GM13977 (cell line): ENCODE results near the gene PIP4K2B.

Experiments used
- DNase-seq: peaks from one replicate; pipeline ENCODE4 v3.0.0; 2012; ENCODE audit warnings: low spot score
- in situ Hi-C: fragments of 300-500 bp; cut with MboI; formaldehyde crosslinking; loops from one replicate; pipeline ENCODE4 v1.12.0; 2022; ENCODE audit warnings: low sequenced_read_pairs, low pct_unique_long_range_greater_than_20kb, mixed read lengths, inconsistent platforms; ENCODE audit not compliant: unreplicated experiment
- TF ChIP-seq, protein P1 (sequence below): IDR thresholded peaks from 2 replicates; pipeline ENCODE4 v1.5.1; 2012; ENCODE audit warnings: mild to moderate bottlenecking, control low read depth; ENCODE audit not compliant: insufficient read depth; ENCODE audit errors: extremely low read depth, missing control alignments

PIP4K2B gene

GRCh38 chr17:38809828-38810227 is 10.5 kb upstream of the PIP4K2B start:
- TF ChIP-seq, protein P1, sequence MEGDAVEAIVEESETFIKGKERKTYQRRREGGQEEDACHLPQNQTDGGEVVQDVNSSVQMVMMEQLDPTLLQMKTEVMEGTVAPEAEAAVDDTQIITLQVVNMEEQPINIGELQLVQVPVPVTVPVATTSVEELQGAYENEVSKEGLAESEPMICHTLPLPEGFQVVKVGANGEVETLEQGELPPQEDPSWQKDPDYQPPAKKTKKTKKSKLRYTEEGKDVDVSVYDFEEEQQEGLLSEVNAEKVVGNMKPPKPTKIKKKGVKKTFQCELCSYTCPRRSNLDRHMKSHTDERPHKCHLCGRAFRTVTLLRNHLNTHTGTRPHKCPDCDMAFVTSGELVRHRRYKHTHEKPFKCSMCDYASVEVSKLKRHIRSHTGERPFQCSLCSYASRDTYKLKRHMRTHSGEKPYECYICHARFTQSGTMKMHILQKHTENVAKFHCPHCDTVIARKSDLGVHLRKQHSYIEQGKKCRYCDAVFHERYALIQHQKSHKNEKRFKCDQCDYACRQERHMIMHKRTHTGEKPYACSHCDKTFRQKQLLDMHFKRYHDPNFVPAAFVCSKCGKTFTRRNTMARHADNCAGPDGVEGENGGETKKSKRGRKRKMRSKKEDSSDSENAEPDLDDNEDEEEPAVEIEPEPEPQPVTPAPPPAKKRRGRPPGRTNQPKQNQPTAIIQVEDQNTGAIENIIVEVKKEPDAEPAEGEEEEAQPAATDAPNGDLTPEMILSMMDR, result no peak
- in situ Hi-C loops, result no loop called here
- no peak for DNase-seq

- TF ChIP-seq, protein P1, result no peak
- in situ Hi-C loops, result no loop called here
- no peak for DNase-seq
Measured at GRCh38 chr17:38800237-38800760, 943 bp upstream of the PIP4K2B start.

DNA sequence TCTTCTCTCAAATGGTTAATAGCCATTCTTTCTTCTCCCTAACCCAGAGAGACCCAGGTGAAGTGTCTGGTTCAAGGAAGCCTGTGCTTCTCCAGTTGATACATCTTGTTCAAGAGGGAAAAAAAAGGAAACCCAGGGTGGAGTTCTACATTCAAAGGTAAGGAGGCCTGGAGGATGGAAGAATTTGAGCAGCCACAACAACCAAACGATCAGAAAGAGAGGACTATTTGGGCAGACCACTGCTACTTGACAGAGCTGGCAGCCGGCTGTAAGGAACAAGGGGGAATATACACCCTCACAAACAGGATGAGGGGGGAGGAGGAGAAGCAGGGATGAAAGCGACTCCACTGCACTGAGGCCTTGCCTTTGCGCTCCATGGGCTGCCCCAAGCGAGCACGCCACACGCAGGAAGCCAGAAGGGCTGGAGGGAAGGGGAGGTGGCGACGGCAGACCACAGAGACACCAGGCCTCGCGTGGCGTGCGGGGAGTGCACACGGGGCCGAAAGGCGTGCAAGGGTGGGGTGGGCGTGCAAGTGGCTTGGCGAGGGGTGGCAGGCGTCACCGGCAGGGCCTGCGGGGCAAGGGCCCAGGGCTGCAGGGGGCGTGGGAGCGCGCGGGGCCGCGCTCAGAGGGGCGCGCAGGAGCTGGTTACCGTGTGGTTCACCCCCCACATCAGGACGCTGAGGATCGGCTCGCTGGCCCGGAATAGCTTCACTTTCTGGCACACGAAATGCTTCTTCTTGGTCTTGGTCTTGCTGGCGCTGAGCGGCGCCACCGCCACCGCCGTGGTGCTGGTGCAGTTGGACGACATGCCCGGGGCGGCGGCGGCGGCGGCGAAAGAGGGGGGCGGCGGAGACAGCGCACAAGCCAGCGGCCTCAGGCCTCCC is 499 bp downstream of the PIP4K2B start:
- no peak for DNase-seq
- in situ Hi-C loops, result no loop called here
- TF ChIP-seq, protein P1, result no peak

- in situ Hi-C loops, result no loop called here
- DNase-seq, result no peak
- TF ChIP-seq, protein P1, result no peak
Measured at GRCh38 chr17:38797828-38798227, 1.5 kb downstream of the PIP4K2B start.

GRCh38 chr17:38797158-38797490 is 2.2 kb downstream of the PIP4K2B start:
- in situ Hi-C loops, result no loop called here
- DNase-seq, result no peak
- TF ChIP-seq, protein P1, result no peak

DNA sequence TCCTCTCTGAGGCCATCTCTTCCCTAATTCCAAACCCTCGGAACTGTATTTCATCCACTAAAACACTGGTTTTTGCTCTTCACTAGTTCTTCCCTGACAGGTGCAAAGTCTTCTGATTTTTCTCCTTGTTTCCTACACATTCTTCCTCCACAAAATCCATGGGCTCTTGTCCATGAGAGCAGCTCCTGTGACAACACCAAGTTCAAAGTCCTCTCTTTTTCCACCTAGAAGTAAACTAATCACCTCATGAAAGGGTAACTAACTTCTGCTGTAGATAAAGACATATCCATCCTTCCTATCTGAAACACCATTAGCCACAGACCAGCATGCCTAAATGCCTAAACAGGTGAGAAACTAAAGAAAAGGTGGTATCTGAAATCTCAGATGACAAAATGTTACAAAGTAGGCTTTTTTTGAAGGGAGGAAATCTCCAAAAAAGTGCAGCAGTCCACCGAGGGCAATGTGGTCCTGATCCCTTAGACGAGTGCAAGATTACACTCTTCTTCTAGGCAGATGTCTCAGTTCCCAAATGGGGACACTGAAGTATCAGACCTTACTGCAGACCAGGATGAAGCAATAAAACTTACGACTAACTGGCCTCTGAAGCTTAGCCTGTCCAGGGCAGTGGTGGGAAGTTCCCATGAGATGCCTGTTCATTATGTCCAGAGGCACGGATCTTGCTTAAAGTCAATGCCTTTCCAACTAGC is 2.8 kb downstream of the PIP4K2B start:
- no peak for DNase-seq
- in situ Hi-C loops, result no loop called here
- TF ChIP-seq, protein P1, result no peak
